ENCODE data around the gene PGLYRP2.

The PGLYRP2 gene

DNA sequence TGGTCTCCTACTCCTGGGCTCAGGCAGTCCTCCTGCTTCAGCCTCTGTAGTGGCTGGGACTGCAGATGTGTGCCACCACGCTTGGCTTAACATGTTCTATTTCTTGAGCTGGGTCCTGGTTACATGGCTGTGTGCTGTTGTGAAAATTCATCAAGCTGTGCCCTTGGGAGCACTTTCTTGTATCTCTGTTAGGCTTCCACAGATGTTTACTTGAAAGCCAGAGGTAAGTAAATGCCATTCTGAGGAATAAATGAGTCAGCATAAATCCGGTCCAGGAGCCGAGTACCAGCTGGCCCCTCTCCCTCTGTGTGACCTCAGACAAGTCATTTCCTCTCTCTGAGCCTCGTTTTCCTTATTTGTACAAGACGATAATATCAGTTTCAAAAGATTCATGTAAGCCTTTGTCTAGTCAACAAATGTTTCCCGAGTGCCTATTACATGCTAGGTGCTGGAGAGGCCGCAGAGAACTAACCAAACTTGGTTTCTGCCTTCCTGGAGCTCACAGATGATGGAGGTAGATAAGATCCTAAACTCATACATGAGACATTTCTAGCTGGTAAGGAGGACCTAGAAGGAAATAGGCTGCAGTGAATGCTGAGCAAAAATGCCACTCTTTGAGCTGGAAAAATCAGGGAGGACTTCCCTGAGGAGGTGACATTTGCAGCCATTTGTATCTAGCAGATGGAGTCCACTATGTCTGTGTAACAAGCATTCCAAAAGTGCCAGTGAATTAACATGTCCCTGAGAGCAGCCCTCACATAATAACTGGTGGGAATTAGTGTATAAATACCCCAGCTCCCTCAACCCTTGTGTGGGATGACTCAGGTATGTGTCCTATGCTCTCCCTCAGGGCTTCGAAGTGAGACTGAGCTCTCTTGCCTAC, 12.2 kb downstream of the PGLYRP2 start:
- H3K9me3 ChIP-seq (ENCODE audit: control insufficient read depth, insufficient read depth, low read length): no peaks in the 10 kb centered on the region
- peaks cover 15% of the 10 kb centered on the region for H3K79me2 ChIP-seq (ENCODE audit: control insufficient read depth, low read length)
- peaks cover 3% of the 10 kb centered on the region for H3K36me3 ChIP-seq (ENCODE audit: control insufficient read depth, low read length)
- peak overlapping the region; percentile 64 for H3K4me2 ChIP-seq (ENCODE audit: low read length)
- H3K9me2 ChIP-seq (replicated peaks; ENCODE audit: control insufficient read depth, low read length): no peaks in the 10 kb centered on the region
- no peak for TF ChIP-seq EZH2phosphoT487 (IDR thresholded peaks at IDR 0.05; ENCODE audit: borderline replicate concordance, low read length)
- TF ChIP-seq, protein P1, sequence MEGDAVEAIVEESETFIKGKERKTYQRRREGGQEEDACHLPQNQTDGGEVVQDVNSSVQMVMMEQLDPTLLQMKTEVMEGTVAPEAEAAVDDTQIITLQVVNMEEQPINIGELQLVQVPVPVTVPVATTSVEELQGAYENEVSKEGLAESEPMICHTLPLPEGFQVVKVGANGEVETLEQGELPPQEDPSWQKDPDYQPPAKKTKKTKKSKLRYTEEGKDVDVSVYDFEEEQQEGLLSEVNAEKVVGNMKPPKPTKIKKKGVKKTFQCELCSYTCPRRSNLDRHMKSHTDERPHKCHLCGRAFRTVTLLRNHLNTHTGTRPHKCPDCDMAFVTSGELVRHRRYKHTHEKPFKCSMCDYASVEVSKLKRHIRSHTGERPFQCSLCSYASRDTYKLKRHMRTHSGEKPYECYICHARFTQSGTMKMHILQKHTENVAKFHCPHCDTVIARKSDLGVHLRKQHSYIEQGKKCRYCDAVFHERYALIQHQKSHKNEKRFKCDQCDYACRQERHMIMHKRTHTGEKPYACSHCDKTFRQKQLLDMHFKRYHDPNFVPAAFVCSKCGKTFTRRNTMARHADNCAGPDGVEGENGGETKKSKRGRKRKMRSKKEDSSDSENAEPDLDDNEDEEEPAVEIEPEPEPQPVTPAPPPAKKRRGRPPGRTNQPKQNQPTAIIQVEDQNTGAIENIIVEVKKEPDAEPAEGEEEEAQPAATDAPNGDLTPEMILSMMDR (IDR thresholded peaks at IDR 0.05; ENCODE audit: low read depth, low read length, poor library complexity, severe bottlenecking): no peak
- peaks cover 11% of the 10 kb centered on the region for H3K27me3 ChIP-seq (ENCODE audit: control insufficient read depth, low read length)
- no peak overlapping the region for H3K27ac ChIP-seq (ENCODE audit: low read depth, low read length)
- H3K4me3 ChIP-seq (ENCODE audit: low read length): peak overlapping the region; percentile 22
- no peaks in the 10 kb centered on the region for H4K20me1 ChIP-seq (ENCODE audit: control insufficient read depth, insufficient read depth, low read depth, low read length)
- H3K4me1 ChIP-seq (ENCODE audit: control insufficient read depth, low read length): peaks cover 38% of the 10 kb centered on the region
- 0 out of 2 replicates have a peak, but pooled peaks cover 5% of the 10 kb centered on the region for H3F3A ChIP-seq (ENCODE audit: control insufficient read depth, insufficient read depth)

DNA sequence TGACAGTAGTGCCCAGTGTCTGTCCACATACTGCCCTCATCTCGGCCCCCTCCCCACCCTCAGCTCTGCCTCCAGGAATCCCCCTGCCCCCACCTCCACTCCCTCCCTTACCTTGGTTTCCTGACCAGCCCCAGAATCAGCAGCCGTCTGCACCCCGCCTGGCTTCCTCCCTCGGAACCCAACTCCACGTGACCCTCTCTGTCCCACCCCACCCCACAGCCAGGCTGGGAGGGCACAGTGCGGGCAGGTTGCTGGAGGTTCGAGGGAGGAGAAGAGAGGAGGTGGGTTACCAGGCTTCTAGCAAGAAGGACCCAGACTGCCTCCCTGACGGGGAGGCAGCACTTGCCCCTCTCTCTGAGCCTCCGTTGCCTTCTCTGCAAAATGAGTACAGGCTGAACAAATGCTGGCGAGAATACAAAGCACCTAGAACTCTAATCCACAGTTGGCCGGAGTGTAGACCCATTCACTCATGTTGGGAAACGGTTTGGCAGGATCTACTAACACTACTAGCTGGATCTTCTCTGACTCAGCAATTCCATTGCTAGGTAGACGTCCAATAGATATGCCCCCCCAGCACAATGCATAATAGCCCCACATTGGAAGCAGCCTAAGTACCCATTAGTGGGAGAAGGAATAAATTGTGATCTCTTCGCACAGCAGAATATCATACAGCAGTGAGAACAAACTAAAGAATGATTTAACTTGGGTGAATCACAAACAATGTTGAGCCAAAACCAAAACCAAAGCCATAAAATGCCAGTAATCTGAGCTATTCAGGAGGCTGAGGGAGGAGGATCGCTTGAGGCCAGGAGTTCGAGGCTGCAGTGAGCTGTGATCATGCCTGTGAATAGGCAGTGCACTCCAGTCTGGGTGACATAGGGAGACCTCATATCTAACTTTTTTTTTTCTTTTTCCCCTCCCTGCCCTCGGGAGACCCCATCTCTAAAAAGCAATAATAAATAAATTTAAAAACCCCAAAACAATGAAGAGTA, 14.6 kb downstream of the PGLYRP2 start, which contains the start of gene RASAL3:
Gene RASAL3, minus strand, starts transcription at position 151 of the 992 bp plus-strand sequence. CDS start 186 bp downstream, outside the sequence.
- 0 out of 2 replicates have a peak, but pooled peaks cover 5% of the 10 kb centered on the region for H3F3A ChIP-seq (ENCODE audit: control insufficient read depth, insufficient read depth)
- no peak for TF ChIP-seq EZH2phosphoT487 (IDR thresholded peaks at IDR 0.05; ENCODE audit: borderline replicate concordance, low read length)
- TF ChIP-seq, protein P1 (IDR thresholded peaks at IDR 0.05; ENCODE audit: low read depth, low read length, poor library complexity, severe bottlenecking): no peak
- H3K4me3 ChIP-seq (ENCODE audit: low read length): peak within 1 kb of the TSS; percentile 93
- peaks cover 15% of the 10 kb centered on the region for H3K79me2 ChIP-seq (ENCODE audit: control insufficient read depth, low read length)
- H3K36me3 ChIP-seq (ENCODE audit: control insufficient read depth, low read length): peaks cover 3% of the 10 kb centered on the region
- no peaks in the 10 kb centered on the region for H4K20me1 ChIP-seq (ENCODE audit: control insufficient read depth, insufficient read depth, low read depth, low read length)
- no peaks in the 10 kb centered on the region for H3K9me2 ChIP-seq (replicated peaks; ENCODE audit: control insufficient read depth, low read length)
- peaks cover 38% of the 10 kb centered on the region for H3K4me1 ChIP-seq (ENCODE audit: control insufficient read depth, low read length)
- H3K27me3 ChIP-seq (ENCODE audit: control insufficient read depth, low read length): peaks cover 9% of the 10 kb centered on the region
- peak within 1 kb of the TSS; percentile 72 for H3K4me2 ChIP-seq (ENCODE audit: low read length)
- no peaks in the 10 kb centered on the region for H3K9me3 ChIP-seq (ENCODE audit: control insufficient read depth, insufficient read depth, low read length)
- H3K27ac ChIP-seq (ENCODE audit: low read depth, low read length): peak within 1 kb of the TSS; percentile 72

DNA sequence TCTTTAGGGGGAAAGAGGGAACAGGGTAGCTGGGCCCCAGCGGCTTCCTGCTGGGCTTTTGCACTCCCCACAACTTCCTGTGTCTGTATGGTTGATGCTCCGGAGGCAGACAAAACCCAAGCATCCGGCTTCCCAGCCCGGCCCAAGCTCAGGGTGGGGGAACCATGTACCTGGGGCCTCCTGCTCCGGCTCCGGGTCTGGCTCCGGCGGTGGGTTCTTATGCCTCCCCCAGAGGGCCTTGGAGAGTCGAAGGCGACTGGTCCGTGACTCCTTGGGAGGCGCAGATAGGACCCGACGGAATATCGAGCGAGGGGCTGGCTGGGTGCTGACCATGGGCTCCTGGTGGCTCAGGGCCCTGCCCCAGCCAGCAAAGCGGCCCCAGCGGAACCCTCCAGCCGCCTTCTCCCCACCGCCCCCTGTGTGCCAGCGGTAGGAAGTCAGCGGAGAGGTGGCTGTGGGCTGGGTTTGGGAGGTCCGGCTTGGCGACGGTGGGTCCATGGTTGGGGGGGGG, 15.4 kb downstream of the PGLYRP2 start:
- 0 out of 2 replicates have a peak, but pooled peaks cover 5% of the 10 kb centered on the region for H3F3A ChIP-seq (ENCODE audit: control insufficient read depth, insufficient read depth)
- H3K27ac ChIP-seq (ENCODE audit: low read depth, low read length): peak overlapping the region; percentile 72
- H3K79me2 ChIP-seq (ENCODE audit: control insufficient read depth, low read length): peaks cover 15% of the 10 kb centered on the region
- H3K4me3 ChIP-seq (ENCODE audit: low read length): peak overlapping the region; percentile 93
- H3K4me1 ChIP-seq (ENCODE audit: control insufficient read depth, low read length): peaks cover 33% of the 10 kb centered on the region
- peak overlapping the region; percentile 72 for H3K4me2 ChIP-seq (ENCODE audit: low read length)
- TF ChIP-seq, protein P1 (IDR thresholded peaks at IDR 0.05; ENCODE audit: low read depth, low read length, poor library complexity, severe bottlenecking): no peak
- TF ChIP-seq EZH2phosphoT487 (IDR thresholded peaks at IDR 0.05; ENCODE audit: borderline replicate concordance, low read length): no peak
- H3K9me3 ChIP-seq (ENCODE audit: control insufficient read depth, insufficient read depth, low read length): no peaks in the 10 kb centered on the region
- H3K36me3 ChIP-seq (ENCODE audit: control insufficient read depth, low read length): peaks cover 3% of the 10 kb centered on the region
- no peaks in the 10 kb centered on the region for H3K9me2 ChIP-seq (replicated peaks; ENCODE audit: control insufficient read depth, low read length)
- peaks cover 1% of the 10 kb centered on the region for H3K27me3 ChIP-seq (ENCODE audit: control insufficient read depth, low read length)
- no peaks in the 10 kb centered on the region for H4K20me1 ChIP-seq (ENCODE audit: control insufficient read depth, insufficient read depth, low read depth, low read length)

Measured in DOHH2 (cell line).